Measurements from ENCODE around the gene SGIP1.

DNA sequence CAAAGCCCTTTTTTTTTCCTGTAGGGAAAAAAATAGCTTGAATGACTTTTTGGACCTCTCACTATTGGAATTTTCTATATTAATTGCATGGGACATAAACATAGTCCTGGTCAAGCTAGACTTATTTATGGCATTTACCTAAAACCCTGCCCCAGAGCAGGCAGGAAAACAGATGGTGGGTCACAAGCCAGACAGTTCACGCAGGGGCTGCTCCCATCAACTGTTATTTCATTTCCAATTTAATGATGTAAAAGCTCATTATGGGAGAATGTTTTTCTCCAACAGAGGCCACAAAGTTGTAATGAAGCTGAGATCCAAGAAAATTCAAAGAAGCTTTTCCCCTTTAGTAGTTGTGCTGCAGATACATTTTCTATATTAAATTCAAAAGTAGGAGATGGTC, 99.2 kb downstream of the SGIP1 start:
- TF ChIP-seq, protein P1, sequence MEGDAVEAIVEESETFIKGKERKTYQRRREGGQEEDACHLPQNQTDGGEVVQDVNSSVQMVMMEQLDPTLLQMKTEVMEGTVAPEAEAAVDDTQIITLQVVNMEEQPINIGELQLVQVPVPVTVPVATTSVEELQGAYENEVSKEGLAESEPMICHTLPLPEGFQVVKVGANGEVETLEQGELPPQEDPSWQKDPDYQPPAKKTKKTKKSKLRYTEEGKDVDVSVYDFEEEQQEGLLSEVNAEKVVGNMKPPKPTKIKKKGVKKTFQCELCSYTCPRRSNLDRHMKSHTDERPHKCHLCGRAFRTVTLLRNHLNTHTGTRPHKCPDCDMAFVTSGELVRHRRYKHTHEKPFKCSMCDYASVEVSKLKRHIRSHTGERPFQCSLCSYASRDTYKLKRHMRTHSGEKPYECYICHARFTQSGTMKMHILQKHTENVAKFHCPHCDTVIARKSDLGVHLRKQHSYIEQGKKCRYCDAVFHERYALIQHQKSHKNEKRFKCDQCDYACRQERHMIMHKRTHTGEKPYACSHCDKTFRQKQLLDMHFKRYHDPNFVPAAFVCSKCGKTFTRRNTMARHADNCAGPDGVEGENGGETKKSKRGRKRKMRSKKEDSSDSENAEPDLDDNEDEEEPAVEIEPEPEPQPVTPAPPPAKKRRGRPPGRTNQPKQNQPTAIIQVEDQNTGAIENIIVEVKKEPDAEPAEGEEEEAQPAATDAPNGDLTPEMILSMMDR (IDR thresholded peaks at IDR 0.05) = no peak
- TF ChIP-seq EZH2 (IDR thresholded peaks at IDR 0.05) = no peak

Data from neural progenitor cell (in vitro differentiated cells).